ENCODE measurements around the gene AASDHPPT.
"Not testable (repeated sequence)": the region's sequence is repeated elsewhere in the genome, so short reads cannot be mapped to it uniquely, and the experiment has no call there.

Gene AASDHPPT, protein sequence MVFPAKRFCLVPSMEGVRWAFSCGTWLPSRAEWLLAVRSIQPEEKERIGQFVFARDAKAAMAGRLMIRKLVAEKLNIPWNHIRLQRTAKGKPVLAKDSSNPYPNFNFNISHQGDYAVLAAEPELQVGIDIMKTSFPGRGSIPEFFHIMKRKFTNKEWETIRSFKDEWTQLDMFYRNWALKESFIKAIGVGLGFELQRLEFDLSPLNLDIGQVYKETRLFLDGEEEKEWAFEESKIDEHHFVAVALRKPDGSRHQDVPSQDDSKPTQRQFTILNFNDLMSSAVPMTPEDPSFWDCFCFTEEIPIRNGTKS

DNA sequence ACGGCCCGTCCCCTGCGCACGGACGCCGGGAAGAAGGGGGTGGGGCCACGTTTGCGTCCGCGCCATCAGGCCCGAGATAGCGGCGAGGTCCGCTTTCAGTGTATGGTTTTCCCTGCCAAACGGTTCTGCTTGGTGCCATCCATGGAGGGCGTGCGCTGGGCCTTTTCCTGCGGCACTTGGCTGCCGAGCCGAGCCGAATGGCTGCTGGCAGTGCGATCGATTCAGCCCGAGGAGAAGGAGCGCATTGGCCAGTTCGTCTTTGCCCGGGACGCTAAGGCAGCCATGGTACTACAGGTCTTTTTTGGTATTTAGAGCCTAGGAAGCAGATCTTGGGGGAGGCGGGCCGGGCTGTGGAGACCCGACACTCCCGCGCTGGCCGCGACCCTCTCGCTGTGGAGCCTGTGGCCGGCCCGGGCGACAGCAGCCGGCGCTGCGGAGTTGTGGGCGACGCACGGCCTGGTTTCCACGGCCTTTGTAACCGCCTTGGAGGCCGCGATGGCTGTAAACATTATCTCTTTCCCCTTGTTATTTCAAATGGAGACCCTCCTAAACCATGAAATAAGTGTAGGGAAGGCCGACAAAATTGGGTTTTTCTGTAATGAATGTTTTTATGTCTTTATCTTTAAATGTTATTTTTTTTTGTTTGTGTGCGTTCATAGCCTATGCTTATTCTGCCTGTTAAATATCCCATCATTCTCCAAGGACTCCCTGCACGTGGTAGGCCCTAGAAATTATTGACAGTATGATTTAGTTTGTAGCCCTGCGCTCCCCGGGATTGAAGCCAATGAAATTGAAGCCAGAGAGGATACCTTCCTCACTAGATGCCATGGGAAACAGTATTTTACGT is at the start of gene AASDHPPT:
Gene AASDHPPT, plus strand, starts transcription at position 54 of the 847 bp plus-strand sequence. Its CDS starts 49 bp downstream, at position 103.
- DNase-seq (ENCODE audit: low read depth in 1 of 2, low spot score in 1 of 2): no peak

DNA sequence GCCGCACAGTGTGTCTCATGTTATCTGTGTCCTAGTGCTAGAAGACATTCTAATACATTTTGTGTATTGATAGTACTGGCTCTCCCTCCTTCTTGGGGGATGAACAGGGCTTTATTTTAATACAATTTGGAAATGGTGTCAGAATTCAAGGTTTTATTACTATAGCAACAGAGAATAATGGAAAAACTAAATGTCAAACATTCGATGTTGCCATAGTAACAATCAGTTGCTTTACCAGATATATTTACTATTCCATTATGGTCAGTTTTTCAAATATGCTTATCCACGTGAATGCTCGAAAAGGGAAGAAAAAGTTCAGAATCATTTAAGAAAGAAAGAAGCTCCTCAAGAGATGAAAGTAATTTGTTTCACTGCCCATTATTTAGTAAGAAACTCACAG is 46.9 kb upstream of the AASDHPPT start:
- DNase-seq (ENCODE audit: low read depth in 1 of 2, low spot score in 1 of 2): no peak

DNA sequence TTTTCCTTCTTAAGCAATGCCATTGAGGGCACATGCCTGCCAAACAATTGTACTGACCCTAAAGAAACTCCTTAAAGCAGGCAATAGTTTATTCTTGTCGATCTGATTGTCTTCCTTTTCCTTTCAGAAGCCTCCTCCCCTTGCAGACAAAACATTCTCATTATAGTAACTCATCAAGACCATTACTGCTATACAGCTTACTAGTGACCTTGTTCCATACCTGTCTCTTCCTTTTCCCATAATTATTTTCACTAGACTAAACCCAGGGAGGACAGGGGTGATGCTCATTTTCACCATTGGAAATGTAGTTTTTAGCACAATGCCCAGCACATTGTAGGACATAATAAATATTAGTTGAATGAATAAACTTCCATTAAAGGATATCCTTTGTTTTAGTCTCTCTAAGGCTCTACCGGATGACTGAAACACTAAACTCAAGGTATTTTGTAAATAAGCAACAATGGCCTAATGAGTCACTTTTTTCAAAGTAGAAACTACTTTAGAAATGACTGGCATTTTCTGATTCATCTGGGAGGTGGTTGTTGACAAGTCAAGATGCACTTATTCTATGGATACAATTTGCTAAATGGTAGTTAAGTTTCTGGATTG is 46.2 kb upstream of the AASDHPPT start:
- DNase-seq (ENCODE audit: low read depth in 1 of 2, low spot score in 1 of 2): no peak

- no peak for DNase-seq (ENCODE audit: low read depth in 1 of 2, low spot score in 1 of 2)
Measured at GRCh38 chr11:106031936-106032335, 45.5 kb upstream of the AASDHPPT start.

GRCh38 chr11:106032861-106033260 is 44.6 kb upstream of the AASDHPPT start:
- DNase-seq (ENCODE audit: low read depth in 1 of 2, low spot score in 1 of 2): no peak

DNA sequence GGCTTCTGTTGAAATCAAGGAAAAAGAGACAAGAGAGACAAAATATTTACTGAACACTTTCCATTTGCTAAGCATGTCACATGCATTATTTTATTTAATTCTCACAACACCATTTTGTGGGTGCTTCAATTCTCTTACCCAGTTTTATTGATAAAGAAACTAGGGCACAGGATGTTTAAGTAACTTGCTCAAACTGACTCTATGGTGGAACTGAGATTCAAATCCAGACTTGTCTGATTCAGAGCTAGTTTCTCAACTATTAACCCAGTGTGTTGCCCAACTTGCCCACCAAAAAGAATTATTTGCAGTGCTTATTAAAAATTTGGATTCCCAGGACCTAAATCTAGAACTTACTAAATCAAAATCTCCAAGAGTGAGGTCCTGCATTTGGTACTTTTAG is 33.9 kb upstream of the AASDHPPT start:
- no peak for DNase-seq (ENCODE audit: low read depth in 1 of 2, low spot score in 1 of 2)

DNA sequence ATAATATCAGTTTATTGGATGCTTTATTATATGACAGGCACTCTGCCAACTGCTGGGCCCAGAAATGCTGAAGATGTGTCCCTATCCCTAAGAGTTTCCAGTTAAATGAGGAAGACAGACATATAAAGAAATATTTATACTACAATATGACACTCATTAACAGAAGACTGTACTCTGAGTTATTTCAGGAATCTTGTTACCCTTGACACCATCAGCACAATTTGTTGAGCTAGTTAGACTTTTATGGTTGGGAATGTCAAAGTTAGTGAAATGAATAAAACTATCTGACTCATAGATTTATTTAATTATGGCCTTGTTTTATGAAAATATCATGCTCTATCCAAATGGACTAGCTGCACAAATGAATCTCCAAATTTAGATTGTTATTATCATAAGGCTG is 29.8 kb upstream of the AASDHPPT start:
- DNase-seq (ENCODE audit: low read depth in 1 of 2, low spot score in 1 of 2): no peak

- no peak for DNase-seq (ENCODE audit: low read depth in 1 of 2, low spot score in 1 of 2)
Measured at GRCh38 chr11:106049727-106050476, 27.6 kb upstream of the AASDHPPT start.

- DNase-seq (ENCODE audit: low read depth in 1 of 2, low spot score in 1 of 2): no peak
Measured at GRCh38 chr11:106051103-106051502, 26.4 kb upstream of the AASDHPPT start.

GRCh38 chr11:106058377-106058776 is 19.1 kb upstream of the AASDHPPT start:
- not testable (repeated sequence) for DNase-seq (ENCODE audit: low read depth in 1 of 2, low spot score in 1 of 2)

GRCh38 chr11:106059617-106060016 is 17.8 kb upstream of the AASDHPPT start:
- no peak for DNase-seq (ENCODE audit: low read depth in 1 of 2, low spot score in 1 of 2)

DNA sequence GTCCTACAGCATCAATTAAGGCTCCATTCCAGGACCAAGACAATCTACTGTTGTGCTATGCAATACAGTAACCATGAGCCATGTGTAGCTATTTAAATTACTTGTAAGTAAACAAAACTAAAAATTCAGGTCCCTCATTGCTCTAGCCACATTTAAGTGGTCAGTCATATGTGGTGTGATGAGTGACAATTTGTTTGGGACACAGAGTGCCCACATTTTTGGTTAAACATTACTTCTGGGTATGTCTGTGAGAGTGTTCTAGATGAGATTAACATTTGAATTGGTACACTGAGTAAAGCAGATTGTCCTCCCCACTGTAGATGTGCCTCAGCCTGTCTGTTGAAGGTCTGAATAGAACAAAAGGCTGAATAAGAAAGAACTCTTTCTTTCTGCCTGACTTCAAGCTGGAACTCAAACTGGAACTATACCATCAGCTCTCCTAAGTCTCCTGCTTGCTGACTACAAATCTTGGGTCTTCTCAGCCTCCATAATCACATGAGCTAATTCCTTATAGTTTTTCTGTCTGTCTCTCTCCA is 16.1 kb upstream of the AASDHPPT start:
- DNase-seq (ENCODE audit: low read depth in 1 of 2, low spot score in 1 of 2): no peak

DNA sequence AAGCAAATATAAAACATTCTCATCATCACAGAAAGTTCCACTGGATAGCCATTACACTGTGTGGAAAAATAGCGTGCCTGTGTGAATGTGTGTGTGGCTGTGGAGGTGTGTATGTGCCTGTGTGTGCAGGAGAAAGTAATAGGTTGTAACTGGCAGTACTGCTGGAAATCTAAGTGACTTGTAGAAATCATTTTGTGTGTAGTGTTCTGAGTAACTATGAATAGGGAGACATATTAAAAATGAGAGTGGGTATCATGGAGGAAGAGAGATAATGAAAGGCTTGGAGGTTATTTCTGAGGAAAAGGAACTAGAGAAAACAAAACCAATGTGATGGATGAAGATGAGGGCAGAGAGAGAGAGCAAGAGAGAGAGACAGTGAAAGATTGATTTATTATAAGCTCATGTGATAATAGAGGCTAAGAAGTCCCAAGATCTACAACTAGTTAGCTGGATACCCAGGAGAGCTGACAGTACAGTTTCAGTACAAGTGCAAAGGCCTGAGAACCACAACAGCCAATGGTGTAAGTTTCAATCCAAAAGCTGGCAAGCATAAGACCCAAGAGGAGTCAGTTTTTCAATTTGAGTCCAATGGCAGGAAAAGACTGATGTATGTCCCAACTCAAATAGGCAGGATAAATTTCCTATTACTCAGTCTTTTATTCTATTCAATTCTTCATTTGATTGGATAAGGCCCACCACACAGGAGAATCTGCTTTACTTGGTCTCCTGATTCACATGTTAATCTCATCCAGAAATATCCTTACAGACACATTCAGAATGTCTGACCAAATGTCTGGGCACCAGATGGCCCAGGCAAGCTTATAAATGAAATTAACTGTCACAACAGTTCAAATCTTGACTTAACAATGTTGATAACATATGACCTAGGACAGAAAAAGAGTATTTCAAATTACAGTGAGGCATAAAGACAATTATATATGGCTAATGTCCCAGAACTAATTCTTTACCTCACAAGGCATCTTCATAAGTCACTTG is 15.2 kb upstream of the AASDHPPT start:
- no peak for DNase-seq (ENCODE audit: low read depth in 1 of 2, low spot score in 1 of 2)

DNA sequence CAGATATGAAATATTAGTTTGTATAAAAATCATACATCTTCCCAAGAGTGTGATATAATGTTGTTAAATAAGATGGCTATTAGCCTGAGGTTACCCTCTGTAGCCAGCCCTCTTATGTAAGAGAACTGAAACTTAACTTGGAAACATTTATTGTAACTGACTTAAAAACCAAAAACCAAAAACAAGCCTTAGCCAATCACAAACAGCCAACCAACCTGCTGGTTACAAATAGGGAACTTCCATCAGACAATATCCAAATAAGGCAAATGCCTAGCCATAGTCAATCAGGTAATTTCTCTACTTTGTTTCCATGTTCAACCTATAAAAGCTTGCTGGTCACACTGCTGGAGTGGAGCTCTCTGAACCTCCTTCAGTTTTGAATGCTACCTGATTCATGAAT is 14.5 kb upstream of the AASDHPPT start:
- no peak for DNase-seq (ENCODE audit: low read depth in 1 of 2, low spot score in 1 of 2)

DNA sequence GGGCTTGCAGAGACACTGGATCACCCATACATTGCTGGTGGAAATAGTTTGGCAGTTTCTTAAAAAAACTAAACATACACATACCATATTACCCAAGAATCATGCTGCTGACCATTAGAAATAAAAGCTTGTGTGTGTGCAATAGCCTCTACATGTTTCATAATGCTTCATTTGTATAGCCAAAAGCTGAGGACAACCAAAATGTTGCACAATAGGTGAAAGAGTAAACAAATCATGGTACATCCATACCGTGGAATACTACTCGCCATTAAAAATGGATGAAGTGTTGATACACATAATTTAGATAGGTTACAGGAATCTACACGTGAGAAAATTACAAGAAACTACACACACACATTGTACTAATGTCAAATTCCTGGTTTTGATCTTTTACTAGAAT is 6.9 kb upstream of the AASDHPPT start:
- no peak for DNase-seq (ENCODE audit: low read depth in 1 of 2, low spot score in 1 of 2)

DNA sequence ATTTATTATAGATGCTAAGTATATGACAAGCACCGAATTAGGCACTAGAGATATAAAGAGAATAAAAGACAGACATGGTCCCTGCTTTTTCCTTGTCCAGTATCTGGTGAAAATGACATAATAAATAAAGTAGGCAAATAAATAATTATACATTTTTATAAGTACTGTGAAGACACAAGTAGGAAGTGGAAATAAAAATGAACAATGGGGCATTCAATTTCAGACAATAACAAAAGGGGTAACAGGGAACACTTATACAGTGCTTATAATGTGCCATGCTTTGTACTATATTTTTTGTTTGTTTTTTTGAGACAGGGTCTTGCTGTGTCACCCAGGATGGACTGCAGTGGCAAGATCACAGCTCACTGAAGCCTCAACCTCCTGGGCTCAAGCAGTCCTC is 4.7 kb upstream of the AASDHPPT start:
- DNase-seq (ENCODE audit: low read depth in 1 of 2, low spot score in 1 of 2): no peak

DNA sequence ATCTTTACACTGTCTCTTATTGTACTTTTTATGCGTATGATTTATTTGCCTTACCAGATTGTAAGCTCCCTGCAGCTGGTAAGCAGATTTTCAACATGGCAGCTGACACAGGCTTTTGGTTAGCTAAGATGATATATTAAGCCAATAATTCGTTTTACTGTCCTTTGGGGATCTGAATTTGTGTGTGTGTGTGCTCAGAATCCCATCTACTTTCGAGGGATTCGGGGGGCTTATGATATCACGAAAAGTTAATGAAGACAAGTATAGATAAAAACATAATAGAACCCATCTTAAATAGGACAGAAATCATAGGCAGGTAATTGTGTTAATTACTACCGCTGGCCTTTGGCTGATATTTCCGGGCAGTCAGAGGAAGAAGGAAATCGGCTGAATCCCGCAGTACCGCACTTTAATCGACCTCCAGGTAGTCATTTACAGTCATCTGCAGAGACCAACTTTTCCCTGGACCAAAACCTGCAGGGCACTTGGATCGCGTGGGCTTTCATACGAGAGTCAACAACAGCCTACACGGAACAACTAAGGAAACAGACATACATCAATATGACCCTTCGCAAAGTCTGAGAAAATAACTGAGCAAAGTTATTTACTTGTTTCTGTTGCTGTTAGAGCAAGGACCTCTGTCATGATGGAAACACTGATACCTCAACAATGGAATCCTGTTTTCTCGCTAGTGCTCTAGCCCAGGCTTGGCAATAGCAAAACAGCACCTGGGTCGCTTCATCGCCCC is 1.1 kb upstream of the AASDHPPT start:
- no peak for DNase-seq (ENCODE audit: low read depth in 1 of 2, low spot score in 1 of 2)

- peak; percentile 95 to 96 for DNase-seq (ENCODE audit: low read depth in 1 of 2, low spot score in 1 of 2)
Measured at GRCh38 chr11:106076919-106077608, 398 bp upstream of the AASDHPPT start, which contains the start of gene KBTBD3. TSS of gene KBTBD3 (minus strand) at chr11:106077347. CDS start at chr11:106059097, 18,250 bp downstream.
